Measurements from ENCODE around the gene CHAD. TPM values are rescaled to one million over a fixed set of nuclear protein-coding genes. Genes with fewer than 3 reads are reported as not detected.

CHAD gene
- total RNA-seq, 1 experiment from 2014 or later = not detected

DNA sequence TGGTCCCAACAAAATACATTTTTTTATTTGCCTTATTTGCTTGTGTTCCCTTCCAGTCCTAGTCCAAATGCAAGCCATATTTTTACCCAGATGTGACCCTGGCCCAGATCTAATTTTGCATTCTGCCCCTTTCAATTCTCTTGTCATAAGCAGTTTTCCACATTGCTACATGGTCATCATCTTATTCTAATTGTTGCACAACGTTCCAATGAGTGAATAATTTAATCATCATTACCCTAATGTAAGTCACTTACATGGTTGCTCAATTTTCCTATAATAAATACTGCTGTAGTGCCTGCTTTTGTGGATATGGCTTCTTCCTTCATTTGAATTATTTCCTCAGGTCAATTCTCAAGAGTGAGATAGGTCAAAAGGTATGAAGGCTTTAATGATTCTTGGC is 22.8 kb upstream of the CHAD start:
- no TSS peak for BruUV-seq (replicated peaks)
- DNase-seq (ENCODE audit: unreplicated experiment) = no peak
- Mint-ChIP-seq H3K27ac (ENCODE audit: low read depth, unreplicated experiment) (no peak overlapping the region), H3K4me1 (ENCODE audit: insufficient read depth, unreplicated experiment) (peaks cover 20% of the 10 kb centered on the region), H3K36me3 (ENCODE audit: insufficient read depth, unreplicated experiment) (no peaks in the 10 kb centered on the region), H3K27me3 (ENCODE audit: insufficient read depth, unreplicated experiment) (no peaks in the 10 kb centered on the region), H3K4me3 (ENCODE audit: unreplicated experiment) (no peak overlapping the region), H3K9me3 (ENCODE audit: unreplicated experiment) (no peaks in the 10 kb centered on the region)
- intact Hi-C loops (cut with micrococcal nuclease) = no loop called here
- TF ChIP-seq CTCF (IDR thresholded peaks at IDR 0.05; ENCODE audit: unreplicated experiment) = no peak
- ChIA-PET POLR2A (interaction anchor here (0.7 to 0.8 kb wide), 2 partner anchors 10 to 16 kb away, joined by 3 to 5 read pairs; no protein-coding TSS in a partner anchor), CTCF (interaction anchor here (2.7 kb wide), 1 partner anchor 13 kb away, joined by 14 read pairs; no protein-coding TSS in a partner anchor)

DNA sequence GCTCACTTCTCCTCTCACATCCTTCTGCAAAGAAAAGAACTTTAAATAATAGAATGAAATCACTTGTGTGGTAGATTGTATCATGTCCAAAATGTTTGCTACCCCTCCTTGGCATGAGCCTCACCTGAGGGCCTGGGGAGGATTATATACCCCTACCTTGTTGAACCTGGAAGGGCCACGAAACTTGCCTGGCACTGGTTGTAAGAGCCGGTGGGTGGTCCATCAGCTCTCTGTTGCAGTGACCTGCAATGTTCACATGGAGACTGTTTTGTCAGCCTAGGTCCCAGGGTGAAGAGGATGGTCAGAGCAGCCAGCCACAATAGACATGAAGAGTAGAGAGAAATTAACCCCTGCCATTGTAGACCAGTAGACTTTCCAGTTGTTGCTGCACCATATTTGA is 20.2 kb upstream of the CHAD start:
- POLR2A ChIA-PET = interaction anchor here (0.7 to 3.7 kb wide), 11 partner anchors 9 to 231 kb away, joined by 3 to 24 read pairs (median 8); no protein-coding TSS in a partner anchor
- Mint-ChIP-seq H3K27ac (ENCODE audit: low read depth, unreplicated experiment) (peak overlapping the region; percentile 55), H3K4me3 (ENCODE audit: unreplicated experiment) (no peak overlapping the region), H3K36me3 (ENCODE audit: insufficient read depth, unreplicated experiment) (peaks cover 24% of the 10 kb centered on the region), H3K27me3 (ENCODE audit: insufficient read depth, unreplicated experiment) (no peaks in the 10 kb centered on the region), H3K9me3 (ENCODE audit: unreplicated experiment) (no peaks in the 10 kb centered on the region), H3K4me1 (ENCODE audit: insufficient read depth, unreplicated experiment) (peaks cover 20% of the 10 kb centered on the region)
- CTCF ChIA-PET = interaction anchor here (0.6 to 8.1 kb wide), 3 partner anchors 13 to 298 kb away, joined by 3 to 80 read pairs (median 14); no protein-coding TSS in a partner anchor
- TF ChIP-seq CTCF (IDR thresholded peaks at IDR 0.05; ENCODE audit: unreplicated experiment) = no peak
- no peak for DNase-seq (ENCODE audit: unreplicated experiment)
- intact Hi-C loops (cut with micrococcal nuclease) = no loop called here
- no TSS peak for BruUV-seq (replicated peaks)

DNA sequence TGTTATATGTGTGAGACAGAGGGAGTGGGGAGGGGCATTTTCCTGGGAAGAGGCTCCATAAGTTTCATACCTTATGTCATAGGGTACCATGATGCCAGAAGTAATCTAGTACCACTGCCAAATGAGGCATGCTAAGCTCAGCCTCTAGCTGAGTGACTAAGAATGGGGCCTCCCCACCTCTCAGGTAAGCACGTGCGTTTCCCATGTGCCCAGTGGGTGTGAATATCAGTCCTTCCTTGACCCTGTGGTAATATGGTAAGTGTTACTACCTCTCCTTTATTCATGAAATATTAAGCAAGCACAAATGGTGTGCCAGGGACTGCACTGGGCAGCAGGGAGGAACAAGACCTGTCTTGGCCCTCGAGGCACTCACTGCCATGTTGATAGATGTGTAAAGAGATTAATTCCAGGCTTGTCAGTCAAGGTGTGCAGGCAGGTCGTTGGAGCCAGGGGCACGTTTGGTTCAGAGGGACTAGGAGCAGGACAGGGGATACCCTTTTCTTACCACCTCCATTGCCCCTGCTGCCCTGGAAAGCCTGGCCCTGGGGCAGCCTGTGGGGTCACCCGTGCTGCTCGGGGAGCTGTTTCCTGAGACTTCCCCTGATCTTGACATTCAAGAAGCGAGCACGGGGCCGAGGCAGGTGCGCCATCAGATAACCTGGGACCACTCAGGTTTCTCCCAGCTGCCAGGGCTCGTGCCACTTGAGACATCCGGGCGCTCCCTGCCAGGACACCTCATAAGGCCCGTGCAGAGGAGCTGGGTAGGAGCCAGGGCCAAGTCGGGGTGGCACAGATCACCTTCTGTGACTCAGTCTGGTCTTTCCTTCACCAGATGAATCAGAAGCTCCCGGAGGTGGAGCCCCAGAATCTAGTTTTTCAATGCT is 18.8 kb upstream of the CHAD start:
- CTCF ChIA-PET = interaction anchor here (0.6 to 8.1 kb wide), 11 partner anchors 8 to 286 kb away, joined by 3 to 80 read pairs (median 4); partner anchors contain the start of genes COL1A1 and SPATA20
- Mint-ChIP-seq H3K27ac (ENCODE audit: low read depth, unreplicated experiment) (peak overlapping the region; percentile 55), H3K27me3 (ENCODE audit: insufficient read depth, unreplicated experiment) (no peaks in the 10 kb centered on the region), H3K9me3 (ENCODE audit: unreplicated experiment) (no peaks in the 10 kb centered on the region), H3K36me3 (ENCODE audit: insufficient read depth, unreplicated experiment) (peaks cover 38% of the 10 kb centered on the region), H3K4me1 (ENCODE audit: insufficient read depth, unreplicated experiment) (peaks cover 27% of the 10 kb centered on the region), H3K4me3 (ENCODE audit: unreplicated experiment) (no peak overlapping the region)
- POLR2A ChIA-PET = interaction anchor here (0.6 to 5.7 kb wide), 32 partner anchors 8 to 233 kb away, joined by 3 to 59 read pairs (median 6); partner anchors contain the start of genes ANKRD40, CACNA1G, LRRC59 and LUC7L3
- intact Hi-C loops (cut with micrococcal nuclease) = no loop called here
- BruUV-seq (replicated peaks) = no TSS peak
- no peak for TF ChIP-seq CTCF (IDR thresholded peaks at IDR 0.05; ENCODE audit: unreplicated experiment)
- DNase-seq (ENCODE audit: unreplicated experiment) = peak; percentile 90

All from MCF 10A (cell line).